SK-N-SH treated with all-trans-retinoic acid at 6 μM for 48 hours (cell line): ENCODE measurements around the gene ZNF217.
"Not testable (repeated sequence)": the region's sequence is repeated elsewhere in the genome, so short reads cannot be mapped to it uniquely, and the experiment has no call there.

Experiments
- ZFP3 ChIP-seq: fragments of 250-450 bp; sonication (Bioruptor Pico); IDR thresholded peaks from 2 replicates; pipeline ENCODE4 v1.5.0; 2020; ENCODE audit warnings: mild to moderate bottlenecking, moderate library complexity
- ZFP30 ChIP-seq: fragments of 450-650 bp; formaldehyde crosslinking; IDR thresholded peaks from 2 replicates; pipeline ENCODE4 v1.5.0; 2022; ENCODE audit warnings: mild to moderate bottlenecking, moderate library complexity

- TF ChIP-seq ZFP3, ZFP30 (CRISPR knock-in tag): not testable (repeated sequence)
These were observed 31.4 kb downstream of the ZNF217 start for GRCh38 chr20:53562104-53562764.
